Measurements from ENCODE around the gene RYR1.

RYR1 gene

DNA sequence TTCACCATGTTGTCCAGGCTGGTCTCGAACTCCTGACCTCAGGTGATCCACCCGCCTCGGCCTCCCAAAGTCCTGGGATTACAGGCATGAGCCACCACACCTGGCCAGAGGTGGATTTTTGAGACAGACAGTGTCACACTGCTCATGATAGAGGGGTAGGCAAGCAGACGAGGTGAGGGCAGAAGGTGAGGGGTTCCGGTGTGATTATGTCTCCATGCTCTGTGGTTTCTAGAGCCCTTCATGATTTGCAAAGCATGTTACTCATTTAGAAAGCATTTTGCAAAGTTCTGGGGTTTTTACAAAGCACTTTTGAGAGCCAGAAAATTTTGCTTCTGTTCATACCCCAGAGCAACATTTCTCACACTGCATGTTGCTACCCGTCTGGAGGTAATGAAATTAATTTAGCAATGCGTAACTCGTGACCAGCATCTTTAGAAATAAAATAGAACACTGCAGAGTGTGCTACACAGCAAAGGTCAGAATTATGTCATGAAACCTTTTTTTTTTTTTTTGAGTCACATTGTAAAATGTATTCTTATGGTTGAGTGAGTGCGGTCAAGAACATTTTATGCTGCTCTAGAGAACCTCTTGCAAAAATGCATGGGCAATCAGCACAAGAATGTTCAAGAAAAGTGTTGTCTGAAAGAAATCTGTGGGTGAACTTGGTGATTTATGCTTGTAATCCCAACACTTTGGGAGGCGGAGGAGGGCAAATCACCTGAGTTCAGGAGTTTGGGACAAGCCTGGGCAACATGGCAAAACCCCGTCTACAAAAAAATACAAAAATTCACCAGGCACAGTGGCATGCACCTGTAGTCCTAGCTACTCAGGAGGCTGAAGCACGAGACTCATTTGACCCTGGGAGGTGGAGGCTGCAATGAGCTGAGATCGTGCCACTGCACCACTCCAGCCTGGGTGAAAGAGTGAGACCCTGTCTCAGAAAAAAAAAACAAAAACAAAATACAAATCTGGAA, 126.2 kb downstream of the RYR1 start:
- DNase-seq (ENCODE audit: low read depth): peak; percentile 95
- no peak overlapping the region for H3K4me3 ChIP-seq (ENCODE audit: low read depth, low read length)
- TF ChIP-seq, protein P1, sequence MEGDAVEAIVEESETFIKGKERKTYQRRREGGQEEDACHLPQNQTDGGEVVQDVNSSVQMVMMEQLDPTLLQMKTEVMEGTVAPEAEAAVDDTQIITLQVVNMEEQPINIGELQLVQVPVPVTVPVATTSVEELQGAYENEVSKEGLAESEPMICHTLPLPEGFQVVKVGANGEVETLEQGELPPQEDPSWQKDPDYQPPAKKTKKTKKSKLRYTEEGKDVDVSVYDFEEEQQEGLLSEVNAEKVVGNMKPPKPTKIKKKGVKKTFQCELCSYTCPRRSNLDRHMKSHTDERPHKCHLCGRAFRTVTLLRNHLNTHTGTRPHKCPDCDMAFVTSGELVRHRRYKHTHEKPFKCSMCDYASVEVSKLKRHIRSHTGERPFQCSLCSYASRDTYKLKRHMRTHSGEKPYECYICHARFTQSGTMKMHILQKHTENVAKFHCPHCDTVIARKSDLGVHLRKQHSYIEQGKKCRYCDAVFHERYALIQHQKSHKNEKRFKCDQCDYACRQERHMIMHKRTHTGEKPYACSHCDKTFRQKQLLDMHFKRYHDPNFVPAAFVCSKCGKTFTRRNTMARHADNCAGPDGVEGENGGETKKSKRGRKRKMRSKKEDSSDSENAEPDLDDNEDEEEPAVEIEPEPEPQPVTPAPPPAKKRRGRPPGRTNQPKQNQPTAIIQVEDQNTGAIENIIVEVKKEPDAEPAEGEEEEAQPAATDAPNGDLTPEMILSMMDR (IDR thresholded peaks at IDR 0.05; ENCODE audit: low read depth, low read length, missing control alignments): no peak

GRCh38 chr19:38561053-38561606, 127.6 kb downstream of the RYR1 start:
- TF ChIP-seq, protein P1 (IDR thresholded peaks at IDR 0.05; ENCODE audit: low read depth, low read length, missing control alignments): no peak
- H3K4me3 ChIP-seq (ENCODE audit: low read depth, low read length): no peak overlapping the region; the same call in 1 of the 2 replicates
- DNase-seq (ENCODE audit: low read depth): no peak

GRCh38 chr19:38561658-38562057, 128.2 kb downstream of the RYR1 start:
- no peak for DNase-seq (ENCODE audit: low read depth)
- TF ChIP-seq, protein P1 (IDR thresholded peaks at IDR 0.05; ENCODE audit: low read depth, low read length, missing control alignments): no peak
- no peak overlapping the region for H3K4me3 ChIP-seq (ENCODE audit: low read depth, low read length)

- no peak overlapping the region for H3K4me3 ChIP-seq (ENCODE audit: low read depth, low read length)
- no peak for DNase-seq (ENCODE audit: low read depth)
- TF ChIP-seq, protein P1 (IDR thresholded peaks at IDR 0.05; ENCODE audit: low read depth, low read length, missing control alignments): no peak
Observed at GRCh38 chr19:38562096-38562495, 128.6 kb downstream of the RYR1 start.

GRCh38 chr19:38563475-38563874, 130.0 kb downstream of the RYR1 start:
- TF ChIP-seq, protein P1 (IDR thresholded peaks at IDR 0.05; ENCODE audit: low read depth, low read length, missing control alignments): no peak
- DNase-seq (ENCODE audit: low read depth): no peak
- no peak overlapping the region for H3K4me3 ChIP-seq (ENCODE audit: low read depth, low read length)

- TF ChIP-seq, protein P1 (IDR thresholded peaks at IDR 0.05; ENCODE audit: low read depth, low read length, missing control alignments): no peak
- DNase-seq (ENCODE audit: low read depth): no peak
- peak overlapping the region; percentile 10; the same call in 1 of the 2 replicates for H3K4me3 ChIP-seq (ENCODE audit: low read depth, low read length)
Observed at GRCh38 chr19:38564981-38565690, 131.6 kb downstream of the RYR1 start.

Measured in GM12864 (cell line).